B cell (primary cell): ENCODE data around the gene ZFPM1. TPM values are rescaled to one million over a fixed set of nuclear protein-coding genes. Genes with fewer than 3 reads are reported as not detected.
"Not testable (repeated sequence)": the region's sequence is repeated elsewhere in the genome, so short reads cannot be mapped to it uniquely, and the experiment has no call there.

Experiments
- ATAC-seq: fragments of 200-7000 bp; cut with Tn5 transposase; one replicate; pipeline ENCODE4 v1.10.0; 2021; ENCODE audit warnings: low read depth, mild to moderate bottlenecking, moderate number of reproducible peaks, moderate library complexity
- CTCF ChIA-PET: fragments of 350-600 bp; sonication (Branson Sonifier 250); formaldehyde crosslinking; loops from one replicate; lab custom pipeline; 2021; ENCODE audit warnings: antibody characterized with exemption, inconsistent platforms; lab: Charles Lee
- POLR2A ChIA-PET: fragments of 350-600 bp; sonication (Branson Sonifier 250); formaldehyde crosslinking; loops from one replicate; lab custom pipeline; 2021; ENCODE audit warnings: antibody characterized with exemption; lab: Charles Lee
- DNase-seq: peaks from one replicate; pipeline ENCODE4 v3.0.0; 2013
- H2AFZ ChIP-seq: 2 replicates; pipeline ENCODE4 v1.6.1; 2012; ENCODE audit warnings: mild to moderate bottlenecking, low read depth, low read length; ENCODE audit not compliant: insufficient read depth, poor library complexity, severe bottlenecking
- H3K27ac ChIP-seq, 2 donors: 1 replicate in 1 of 2; 2 replicates in 1 of 2; pipeline ENCODE4 v1.5.1; 2012 to 2013; ENCODE audit warnings: low read length in 2 of 2, mild to moderate bottlenecking in 2 of 2, moderate library complexity in 1 of 2
- H3K27me3 ChIP-seq, 4 experiments: fragments of 200-600 bp in 1 of 4; sonication (generic) in 1 of 4; replicated peaks in 1 of 4; 1 replicate in 2 of 4; 2 replicates in 2 of 4; pipeline versions ENCODE4 v1.6.1 to v1.7.0; 2013 to 2016; ENCODE audit warnings: low read length in 3 of 4, mild to moderate bottlenecking in 2 of 4, mixed read lengths in 1 of 4, moderate library complexity in 1 of 4; ENCODE audit not compliant: insufficient read depth in 4 of 4, control insufficient read depth in 3 of 4; ENCODE audit errors: control extremely low read depth in 1 of 4
- H3K36me3 ChIP-seq, 2 experiments: replicated peaks in 1 of 2; 1 replicate in 1 of 2; 2 replicates in 1 of 2; pipeline versions ENCODE4 v1.6.1 to v1.7.1; 2013; ENCODE audit warnings: low read length in 1 of 2; ENCODE audit not compliant: insufficient read depth in 2 of 2, control insufficient read depth in 1 of 2; ENCODE audit errors: control extremely low read depth in 1 of 2, extremely low read depth in 1 of 2
- H3K4me1 ChIP-seq, 2 donors: fragments of 200-600 bp in 1 of 2; sonication (generic) in 1 of 2; 1 replicate in 1 of 2; 2 replicates in 1 of 2; pipeline versions ENCODE4 v1.5.1 to v1.6.1; 2013 to 2017; ENCODE audit warnings: low read length in 2 of 2; ENCODE audit not compliant: control insufficient read depth in 2 of 2, insufficient read depth in 2 of 2
- H3K4me2 ChIP-seq: replicated peaks from 2 replicates; pipeline ENCODE3; 2012; ENCODE audit warnings: mild to moderate bottlenecking, low read depth, low read length; ENCODE audit not compliant: poor library complexity, severe bottlenecking
- H3K4me3 ChIP-seq, 5 experiments: fragments of 200-600 bp in 1 of 5; sonication (generic) in 1 of 5; 1 replicate in 3 of 5; 2 replicates in 2 of 5; pipeline versions ENCODE4 v1.5.1 to v1.7.0; 2011 to 2016; ENCODE audit warnings: low read length in 4 of 5, mild to moderate bottlenecking in 4 of 5, low read depth in 2 of 5, control low read depth in 1 of 5, moderate library complexity in 1 of 5; ENCODE audit not compliant: insufficient read depth in 1 of 5; ENCODE audit errors: control extremely low read depth in 1 of 5, extremely low read depth in 1 of 5
- H3K79me2 ChIP-seq: fragments of 200-600 bp; sonication (generic); one replicate; pipeline ENCODE4 v1.6.0; 2016; ENCODE audit warnings: low read length; ENCODE audit not compliant: control insufficient read depth, insufficient read depth
- H3K9ac ChIP-seq: fragments of 200-600 bp; sonication (generic); 2 replicates; pipeline ENCODE4 v1.6.1; 2017; ENCODE audit warnings: mild to moderate bottlenecking, low read length, moderate library complexity
- H3K9me3 ChIP-seq, 3 donors: one replicate each; pipeline versions ENCODE4 v1.6.1 to v1.7.1; 2013; ENCODE audit warnings: low read length in 2 of 3; ENCODE audit not compliant: control insufficient read depth in 2 of 3, insufficient read depth in 1 of 3; ENCODE audit errors: control extremely low read depth in 1 of 3
- H4K20me1 ChIP-seq: 2 replicates; pipeline ENCODE4 v1.6.0; 2012; ENCODE audit warnings: mild to moderate bottlenecking, low read length; ENCODE audit not compliant: insufficient read depth, control insufficient read depth, poor library complexity, severe bottlenecking
- H3K27ac Mint-ChIP-seq: one replicate; pipeline ENCODE4 v1.8.0; 2021; ENCODE audit warnings: mixed read lengths
- H3K27me3 Mint-ChIP-seq: one replicate; pipeline ENCODE4 v1.8.0; 2021; ENCODE audit warnings: mixed read lengths
- H3K4me1 Mint-ChIP-seq: one replicate; pipeline ENCODE4 v1.8.0; 2021; ENCODE audit warnings: mixed read lengths
- H3K4me3 Mint-ChIP-seq: one replicate; pipeline ENCODE4 v1.8.0; 2021; ENCODE audit warnings: mixed read lengths
- H3K9me3 Mint-ChIP-seq: one replicate; pipeline ENCODE4 v1.8.0; 2022; ENCODE audit warnings: mixed read lengths; ENCODE audit not compliant: insufficient read depth
- EZH2 ChIP-seq: IDR thresholded peaks from 2 replicates; pipeline ENCODE4 v1.6.1; 2012; ENCODE audit warnings: borderline replicate concordance, low read depth, mild to moderate bottlenecking, moderate library complexity, low read length; ENCODE audit not compliant: insufficient read depth, poor library complexity, severe bottlenecking
- WGBS: methylation state at CpG from one replicate; pipeline ENCODE4 v1.1.5; 2013; ENCODE audit warnings: missing lambda C conversion rate; ENCODE audit not compliant: insufficient coverage; 5-methylcytosine and 5-hydroxymethylcytosine counted together
- intact Hi-C: fragments of 100-400 bp; cut with micrococcal nuclease; formaldehyde crosslinking; loops from one replicate; pipeline ENCODE4 v1.10.0; 2022
- polyA plus RNA-seq: library from polyadenylated mRNA; depleted of rRNA; stranded (reverse); fragments of >200 nt; gene quantifications from 2 replicates; pipeline ENCODE4 v1.2.3, GENCODE V29; 2012
- total RNA-seq, 2 donors: library from RNA; stranded (reverse); fragments of 120-200 nt in 1 of 2; gene quantifications; 1 replicate in 1 of 2; 2 replicates in 1 of 2; pipeline versions ENCODE4 v1.2.3 to v1.2.4, GENCODE V29; 2013 to 2022
- TF ChIP-seq, protein P1 (sequence below): fragments of 200-600 bp; IDR thresholded peaks from one replicate; pipeline ENCODE4 v1.8.0; 2022; ENCODE audit warnings: antibody characterized with exemption, mild to moderate bottlenecking

The ZFPM1 gene
- total and polyA plus RNA-seq, 2 donors (not counting 1 experiment from before 2014, with no cell fraction given) = 4.3 to 34.6 TPM

- Histone ChIP-seq H3K4me2 (peak overlapping the region; percentile 16), H3K27me3 (no peaks in the 10 kb centered on the region), H2AFZ (no peak overlapping the region), H3K9me3 (no peaks in the 10 kb centered on the region), H4K20me1 (peaks cover 42% of the 10 kb centered on the region), H3K9ac (no peak overlapping the region), H3K36me3 (no peaks in the 10 kb centered on the region), H3K4me1 (peaks cover 41 to 65% of the 10 kb centered on the region in 2 donors), H3K4me3 (no peak overlapping the region), H3K27ac (peak overlapping the region in 1 of 2 donors; percentile 19), H3K79me2 (peaks cover 35% of the 10 kb centered on the region)
- TF ChIP-seq EZH2 = no peak
- TF ChIP-seq, protein P1, sequence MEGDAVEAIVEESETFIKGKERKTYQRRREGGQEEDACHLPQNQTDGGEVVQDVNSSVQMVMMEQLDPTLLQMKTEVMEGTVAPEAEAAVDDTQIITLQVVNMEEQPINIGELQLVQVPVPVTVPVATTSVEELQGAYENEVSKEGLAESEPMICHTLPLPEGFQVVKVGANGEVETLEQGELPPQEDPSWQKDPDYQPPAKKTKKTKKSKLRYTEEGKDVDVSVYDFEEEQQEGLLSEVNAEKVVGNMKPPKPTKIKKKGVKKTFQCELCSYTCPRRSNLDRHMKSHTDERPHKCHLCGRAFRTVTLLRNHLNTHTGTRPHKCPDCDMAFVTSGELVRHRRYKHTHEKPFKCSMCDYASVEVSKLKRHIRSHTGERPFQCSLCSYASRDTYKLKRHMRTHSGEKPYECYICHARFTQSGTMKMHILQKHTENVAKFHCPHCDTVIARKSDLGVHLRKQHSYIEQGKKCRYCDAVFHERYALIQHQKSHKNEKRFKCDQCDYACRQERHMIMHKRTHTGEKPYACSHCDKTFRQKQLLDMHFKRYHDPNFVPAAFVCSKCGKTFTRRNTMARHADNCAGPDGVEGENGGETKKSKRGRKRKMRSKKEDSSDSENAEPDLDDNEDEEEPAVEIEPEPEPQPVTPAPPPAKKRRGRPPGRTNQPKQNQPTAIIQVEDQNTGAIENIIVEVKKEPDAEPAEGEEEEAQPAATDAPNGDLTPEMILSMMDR = no peak
- CTCF ChIA-PET = no interaction called here
- DNase-seq (no peak), ATAC-seq (peak; percentile 41)
- no peaks in the 10 kb centered on the region for H3K27me3 Mint-ChIP-seq
- WGBS = 69% methylated on average over 17 of the region's 19 CpGs
- H3K27ac Mint-ChIP-seq = peak overlapping the region; percentile 62
- POLR2A ChIA-PET = no interaction called here
- peak overlapping the region; percentile 23 for H3K4me3 Mint-ChIP-seq
- intact Hi-C loops = no loop called here
- H3K9me3 Mint-ChIP-seq = no peaks in the 10 kb centered on the region
- H3K4me1 Mint-ChIP-seq = peaks cover 49% of the 10 kb centered on the region
These were observed 16.7 kb downstream of the ZFPM1 start for GRCh38 chr16:88469615-88470395.

DNA sequence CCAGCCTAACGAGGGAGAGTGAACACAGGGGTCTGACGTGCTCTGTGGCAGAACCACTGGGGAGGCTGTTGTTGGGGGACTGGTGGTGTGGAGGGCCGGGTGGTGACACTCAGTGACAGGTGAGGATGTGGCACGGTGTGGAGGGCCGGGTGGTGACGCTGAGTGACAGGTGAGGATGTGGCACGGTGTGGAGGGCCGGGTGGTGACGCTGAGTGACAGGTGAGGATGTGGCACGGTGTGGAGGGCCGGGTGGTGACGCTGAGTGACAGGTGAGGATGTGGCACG lies 17.3 kb downstream of the ZFPM1 start:
- H2AFZ ChIP-seq, CTCF ChIA-PET, H3K27ac Mint-ChIP-seq, H3K4me2 ChIP-seq, intact Hi-C loops, H3K9me3 ChIP-seq, H3K27me3 Mint-ChIP-seq, H3K4me3 ChIP-seq, ATAC-seq, H3K9ac ChIP-seq, H3K4me3 Mint-ChIP-seq, H3K36me3 ChIP-seq, H3K9me3 Mint-ChIP-seq, H3K27me3 ChIP-seq, H3K27ac ChIP-seq, POLR2A ChIA-PET, DNase-seq: not testable (repeated sequence)
- peaks cover 35% of the 10 kb centered on the region for H3K79me2 ChIP-seq
- H4K20me1 ChIP-seq = peaks cover 39% of the 10 kb centered on the region
- H3K4me1 ChIP-seq = peaks cover 37 to 60% of the 10 kb centered on the region in 2 donors
- WGBS = 54% methylated on average over 2 of the region's 13 CpGs
- peaks cover 45% of the 10 kb centered on the region for H3K4me1 Mint-ChIP-seq

- H3K9me3 Mint-ChIP-seq, POLR2A ChIA-PET, H3K27me3 ChIP-seq, H2AFZ ChIP-seq, H3K4me3 ChIP-seq, H3K9me3 ChIP-seq, DNase-seq, ATAC-seq, H3K27me3 Mint-ChIP-seq, H3K27ac ChIP-seq, H3K4me3 Mint-ChIP-seq, intact Hi-C loops, H3K4me2 ChIP-seq, H3K36me3 ChIP-seq, H3K9ac ChIP-seq, CTCF ChIA-PET: not testable (repeated sequence)
- Mint-ChIP-seq H3K27ac (peak overlapping the region; percentile 20), H3K4me1 (peaks cover 42% of the 10 kb centered on the region)
- 91% methylated on average over 14 of the region's 24 CpGs for WGBS
- Histone ChIP-seq H3K4me1 (peaks cover 34 to 57% of the 10 kb centered on the region in 2 donors), H3K79me2 (peaks cover 34% of the 10 kb centered on the region), H4K20me1 (peaks cover 36% of the 10 kb centered on the region)
These were observed 17.6 kb downstream of the ZFPM1 start for GRCh38 chr16:88470696-88471095.
